Measurements from ENCODE around the gene TEAD1. TPM values are rescaled to one million over a fixed set of nuclear protein-coding genes. Genes with fewer than 3 reads are reported as not detected.

The TEAD1 gene
- total RNA-seq, 4 donors from 2014 or later: 71.5 to 109 (median 88.5) TPM

GRCh38 chr11:12901272-12901671 lies 227.1 kb downstream of the TEAD1 start:
- H3K4me1 ChIP-seq: peaks cover 5 to 7% of the 10 kb centered on the region in 2 donors
- no peaks in the 10 kb centered on the region for H3K27me3 ChIP-seq
- peaks cover 5 to 12% of the 10 kb centered on the region in 2 donors for H3K36me3 ChIP-seq
- TF ChIP-seq, protein P1, sequence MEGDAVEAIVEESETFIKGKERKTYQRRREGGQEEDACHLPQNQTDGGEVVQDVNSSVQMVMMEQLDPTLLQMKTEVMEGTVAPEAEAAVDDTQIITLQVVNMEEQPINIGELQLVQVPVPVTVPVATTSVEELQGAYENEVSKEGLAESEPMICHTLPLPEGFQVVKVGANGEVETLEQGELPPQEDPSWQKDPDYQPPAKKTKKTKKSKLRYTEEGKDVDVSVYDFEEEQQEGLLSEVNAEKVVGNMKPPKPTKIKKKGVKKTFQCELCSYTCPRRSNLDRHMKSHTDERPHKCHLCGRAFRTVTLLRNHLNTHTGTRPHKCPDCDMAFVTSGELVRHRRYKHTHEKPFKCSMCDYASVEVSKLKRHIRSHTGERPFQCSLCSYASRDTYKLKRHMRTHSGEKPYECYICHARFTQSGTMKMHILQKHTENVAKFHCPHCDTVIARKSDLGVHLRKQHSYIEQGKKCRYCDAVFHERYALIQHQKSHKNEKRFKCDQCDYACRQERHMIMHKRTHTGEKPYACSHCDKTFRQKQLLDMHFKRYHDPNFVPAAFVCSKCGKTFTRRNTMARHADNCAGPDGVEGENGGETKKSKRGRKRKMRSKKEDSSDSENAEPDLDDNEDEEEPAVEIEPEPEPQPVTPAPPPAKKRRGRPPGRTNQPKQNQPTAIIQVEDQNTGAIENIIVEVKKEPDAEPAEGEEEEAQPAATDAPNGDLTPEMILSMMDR (IDR thresholded peaks at IDR 0.05): no peak
- TF ChIP-seq POLR2A (IDR thresholded peaks at IDR 0.05): no peak
- H3K4me3 ChIP-seq (replicated peaks in 1 of 3): no peak overlapping the region
- no peaks in the 10 kb centered on the region for H3K9me3 ChIP-seq
- no peak for DNase-seq
- intact Hi-C loops (cut with DNase I): no loop called here
- WGBS, 2 donors: 78 to 100% methylated on average over 1 of the region's 1 CpG
- no peak overlapping the region for H3K27ac ChIP-seq

GRCh38 chr11:12901874-12902481 lies 227.8 kb downstream of the TEAD1 start:
- H3K9me3 ChIP-seq: no peaks in the 10 kb centered on the region
- WGBS, 2 donors: 89 to 90% methylated on average over 7 of the region's 7 CpGs

GRCh38 chr11:12902791-12903486 lies 228.7 kb downstream of the TEAD1 start:
- no peak overlapping the region for H3K4me3 ChIP-seq (replicated peaks in 1 of 3)
- TF ChIP-seq, protein P1 (IDR thresholded peaks at IDR 0.05): no peak
- no peak for TF ChIP-seq POLR2A (IDR thresholded peaks at IDR 0.05)
- 87 to 95% methylated on average over 6 of the region's 6 CpGs for WGBS, 2 donors
- no peaks in the 10 kb centered on the region for H3K27me3 ChIP-seq
- intact Hi-C loops (cut with DNase I): no loop called here
- no peaks in the 10 kb centered on the region for H3K9me3 ChIP-seq
- no peak for DNase-seq
- H3K27ac ChIP-seq: no peak overlapping the region
- peaks cover 5 to 12% of the 10 kb centered on the region in 2 donors for H3K36me3 ChIP-seq
- peaks cover 5 to 7% of the 10 kb centered on the region in 2 donors for H3K4me1 ChIP-seq

More at GRCh38 chr11:12901874-12902481, 227.8 kb downstream of the TEAD1 start:
- Histone ChIP-seq H3K27me3 (no peaks in the 10 kb centered on the region), H3K4me1 (peaks cover 5 to 7% of the 10 kb centered on the region in 2 donors), H3K36me3 (peaks cover 5 to 12% of the 10 kb centered on the region in 2 donors), H3K27ac (no peak overlapping the region), H3K4me3 (replicated peaks in 1 of 3) (no peak overlapping the region)
- TF ChIP-seq POLR2A (IDR thresholded peaks at IDR 0.05): no peak
- TF ChIP-seq, protein P1 (IDR thresholded peaks at IDR 0.05): no peak
- intact Hi-C loops (cut with DNase I): no loop called here
- no peak for DNase-seq

DNA sequence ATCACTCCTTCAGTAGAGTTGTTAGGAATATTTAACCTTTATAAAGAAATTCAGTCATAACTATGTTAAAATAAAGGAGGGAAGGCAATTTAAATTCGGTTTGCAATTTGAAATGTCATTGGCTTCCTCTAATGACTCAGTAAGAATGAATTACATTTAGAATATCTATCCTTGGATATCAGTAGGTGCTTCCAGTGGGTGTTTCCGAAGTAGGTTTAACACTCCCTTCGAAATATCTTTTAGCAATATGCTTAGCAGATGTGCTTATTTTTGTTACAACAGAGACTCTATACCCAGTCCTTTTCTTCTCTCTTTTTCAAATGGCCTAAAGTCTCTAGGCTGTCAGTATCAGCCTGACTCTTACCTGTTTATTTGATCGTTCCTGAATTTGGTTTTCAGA lies 231.2 kb downstream of the TEAD1 start:
- H3K36me3 ChIP-seq: peaks cover 5 to 12% of the 10 kb centered on the region in 2 donors

More for the DNA sequence above, 231.2 kb downstream of the TEAD1 start:
- Histone ChIP-seq H3K27ac (no peak overlapping the region), H3K4me3 (replicated peaks in 1 of 3) (no peak overlapping the region), H3K9me3 (no peaks in the 10 kb centered on the region), H3K27me3 (no peaks in the 10 kb centered on the region), H3K4me1 (peaks cover 2 to 3% of the 10 kb centered on the region in 2 donors)
- TF ChIP-seq, protein P1 (IDR thresholded peaks at IDR 0.05): no peak
- TF ChIP-seq POLR2A (IDR thresholded peaks at IDR 0.05): no peak
- no peak for DNase-seq
- intact Hi-C loops (cut with DNase I): no loop called here
- 91 to 97% methylated on average over 4 of the region's 4 CpGs for WGBS, 2 donors
